Activated T-cell treated with anti-CD3 and anti-CD28 coated beads, Interleukin-2, amount 50 U/mL, for 48 hours (primary cell): ENCODE data around the gene S100A4.
"Not testable (repeated sequence)": the region's sequence is repeated elsewhere in the genome, so short reads cannot be mapped to it uniquely, and the experiment has no call there.

Experiments
- DNase-seq, 2 experiments: peaks; one replicate each; pipeline ENCODE4 v3.0.0-alpha.2; 2020

Gene S100A4

DNA sequence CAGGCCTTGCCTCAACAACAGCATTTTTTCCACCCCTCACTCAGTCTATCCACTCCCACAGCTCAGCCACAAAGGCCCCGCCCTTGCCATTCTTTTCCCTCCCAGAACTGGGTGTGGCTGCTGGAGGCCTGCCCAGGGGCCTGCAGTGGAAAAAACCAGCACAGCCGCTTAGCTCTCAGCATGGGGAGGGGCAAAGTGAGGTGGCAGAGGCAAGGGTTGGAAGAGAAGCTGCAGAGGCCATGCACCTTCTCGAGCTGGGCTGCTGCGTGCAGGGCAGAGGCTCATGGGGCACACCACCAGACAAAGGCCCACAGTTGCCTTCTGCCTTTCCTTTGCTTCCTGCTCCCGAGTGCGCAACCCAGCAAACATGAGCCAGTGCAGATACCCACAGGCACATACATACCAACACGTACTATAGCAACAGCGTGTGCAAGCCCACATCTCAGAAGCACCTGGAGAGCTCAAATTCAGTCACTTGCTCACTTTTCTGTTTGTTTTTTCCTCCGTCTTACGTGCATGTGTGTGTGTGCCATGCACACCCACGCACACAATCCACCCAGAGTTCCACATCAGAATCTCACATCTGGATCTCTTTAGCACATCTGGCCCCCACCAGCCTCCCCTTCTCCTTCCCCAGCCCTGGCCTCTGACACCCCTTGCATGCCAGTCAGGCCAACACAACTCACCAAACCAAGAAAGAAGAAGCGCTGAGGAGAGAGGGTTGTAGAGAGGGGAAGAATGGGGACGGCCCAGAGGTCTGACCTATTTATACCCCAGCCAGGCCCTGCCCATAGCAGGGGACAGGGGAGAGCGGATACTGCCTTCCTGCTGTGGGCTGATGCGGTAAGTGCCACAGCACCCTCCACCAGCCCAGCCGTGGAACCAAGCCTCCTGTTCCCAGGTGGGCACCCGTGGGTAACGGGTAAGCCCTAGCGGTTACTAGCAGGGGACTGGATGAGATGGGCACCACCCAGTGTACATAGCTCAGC lies at the start of gene S100A4:
TSS of gene S100A4 (minus strand) at position 740 of the 989 bp plus-strand sequence. CDS start 1,012 bp downstream, outside the sequence.
- DNase-seq, result peak; percentile 97 to 98

- no peak for DNase-seq
Measured at GRCh38 chr1:153592748-153593147, 47.1 kb upstream of the S100A4 start.

GRCh38 chr1:153588482-153588881 lies 42.9 kb upstream of the S100A4 start:
- DNase-seq, result no peak

GRCh38 chr1:153588033-153588432 lies 42.4 kb upstream of the S100A4 start:
- DNase-seq, result not testable (repeated sequence)

DNA sequence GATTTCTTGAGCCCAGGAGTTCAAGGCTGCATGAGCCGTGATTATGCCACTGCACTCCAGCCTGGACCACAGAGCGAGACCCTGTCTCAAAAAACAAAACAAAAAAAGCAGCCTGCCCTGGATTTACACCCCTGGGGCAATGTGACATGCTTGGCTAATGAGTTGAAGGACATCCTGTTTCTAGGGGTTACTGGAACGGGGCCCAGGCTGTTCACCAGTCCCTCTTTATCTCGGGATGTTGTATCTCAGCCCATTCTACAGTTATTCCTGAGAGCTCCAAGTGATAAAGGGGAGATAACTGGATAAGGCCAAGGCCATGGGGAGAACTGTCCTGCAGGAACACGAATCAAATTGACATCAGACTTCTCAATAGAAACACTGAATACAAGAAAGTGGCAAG lies 41.7 kb upstream of the S100A4 start:
- no peak for DNase-seq

DNA sequence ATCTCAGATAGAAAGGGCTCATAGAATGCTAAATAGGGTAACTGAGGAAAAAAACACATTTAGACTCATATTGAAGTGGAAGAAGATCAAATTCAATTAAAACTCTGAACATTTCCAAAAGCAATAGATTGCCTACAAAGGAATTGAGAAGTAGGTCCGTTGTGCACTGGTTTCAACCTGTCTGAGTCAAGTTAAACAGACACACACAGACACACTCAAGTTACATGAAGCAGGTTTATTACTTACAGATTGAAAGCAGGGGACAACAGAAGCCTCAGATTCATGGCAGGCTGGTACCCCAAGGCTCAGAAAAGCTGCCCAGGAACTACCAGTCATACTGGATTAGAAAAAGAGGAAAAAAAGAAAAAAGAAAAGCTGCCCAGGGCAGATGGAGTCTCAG lies 40.7 kb upstream of the S100A4 start:
- DNase-seq, result no peak

- DNase-seq, result no peak
Measured at GRCh38 chr1:153585006-153585405, 39.4 kb upstream of the S100A4 start.

DNA sequence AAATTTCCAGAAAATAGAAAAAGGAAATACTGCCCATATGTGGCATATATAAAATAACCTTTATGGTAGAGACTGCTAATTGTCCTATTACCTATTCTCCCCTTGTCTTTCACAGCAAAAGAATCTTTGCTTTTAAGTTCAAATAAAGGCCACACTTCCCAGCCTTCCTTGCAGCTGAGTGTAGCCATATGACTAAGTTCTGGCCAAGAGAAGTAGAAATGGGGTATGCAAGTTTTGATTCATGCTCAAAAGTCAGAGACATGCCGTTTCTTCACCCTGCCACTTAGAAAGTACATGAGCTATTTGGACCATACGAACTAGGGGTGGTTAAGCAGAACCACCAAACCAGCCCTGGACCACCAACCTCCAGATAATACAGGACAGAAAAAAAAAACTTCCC lies 38.4 kb upstream of the S100A4 start:
- DNase-seq, result no peak

GRCh38 chr1:153583514-153583913 lies 37.9 kb upstream of the S100A4 start:
- not testable (repeated sequence) for DNase-seq

GRCh38 chr1:153582836-153583235 lies 37.2 kb upstream of the S100A4 start:
- DNase-seq, result not testable (repeated sequence)

DNA sequence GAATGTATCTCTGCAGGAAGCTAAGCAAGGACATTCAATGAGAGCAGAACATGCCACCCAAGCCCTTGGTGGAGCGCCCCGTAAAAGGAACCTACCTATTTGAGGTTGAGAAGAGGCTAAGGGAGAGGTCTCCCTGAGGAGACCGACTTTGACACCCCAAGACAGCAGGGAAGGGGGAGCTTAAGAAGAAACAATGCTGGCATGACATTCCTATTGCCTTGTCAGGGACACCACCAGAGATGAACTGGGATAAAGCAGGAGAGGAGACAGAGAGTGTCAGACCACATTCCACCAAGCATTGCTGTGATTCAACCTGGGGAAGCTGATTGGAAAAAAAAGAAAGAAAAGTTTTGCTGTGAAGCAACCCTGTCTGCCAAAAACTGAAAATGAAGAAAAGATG lies 33.3 kb upstream of the S100A4 start:
- DNase-seq, result no peak

DNA sequence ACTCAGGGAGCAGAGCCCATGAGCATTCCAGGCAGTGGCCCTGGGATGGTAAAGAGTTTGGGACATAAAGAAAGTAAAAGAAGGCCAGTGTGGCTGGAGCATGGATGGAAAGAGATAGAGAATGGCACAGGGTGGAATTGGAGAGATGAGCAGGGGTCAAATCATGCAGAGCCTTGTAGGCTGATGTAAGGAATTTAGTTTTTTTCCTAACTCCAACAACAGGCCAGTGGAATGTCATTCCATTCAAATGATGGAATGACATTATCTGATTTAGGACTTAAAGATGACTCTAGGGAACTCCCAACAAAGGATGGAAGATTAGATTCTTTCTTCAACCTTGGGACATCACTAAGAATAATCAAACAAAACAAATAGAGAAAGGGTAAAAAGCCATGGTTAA lies 32.9 kb upstream of the S100A4 start:
- no peak for DNase-seq

DNA sequence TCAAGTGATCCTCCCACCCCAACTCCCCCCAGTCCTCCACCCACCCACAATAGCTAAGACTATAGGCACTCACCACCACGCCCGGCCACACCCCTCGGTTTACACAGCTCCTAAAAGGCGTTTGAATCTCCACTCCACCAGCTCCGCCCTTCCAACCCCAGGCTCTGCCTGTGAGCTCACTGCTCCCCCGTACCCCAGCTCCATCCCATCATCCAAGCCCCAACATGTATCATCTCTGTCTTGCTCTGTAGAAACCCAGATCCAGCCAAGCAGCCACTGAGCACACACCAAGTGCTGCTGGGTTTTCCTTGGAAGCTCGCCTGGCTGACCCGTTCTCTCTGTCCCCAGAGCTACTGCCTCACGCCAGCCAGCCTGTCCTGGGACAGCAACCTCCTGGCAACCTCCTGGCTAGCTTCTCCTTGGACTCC lies 32.0 kb upstream of the S100A4 start:
- no peak for DNase-seq

- no peak for DNase-seq
Measured at GRCh38 chr1:153577138-153577537, 31.5 kb upstream of the S100A4 start.

GRCh38 chr1:153575497-153575896 lies 29.9 kb upstream of the S100A4 start:
- not testable (repeated sequence) for DNase-seq

GRCh38 chr1:153575081-153575491 lies 29.5 kb upstream of the S100A4 start:
- DNase-seq, result not testable (repeated sequence)

- DNase-seq, result no peak
Measured at GRCh38 chr1:153573351-153573750, 27.7 kb upstream of the S100A4 start.

- peak; percentile 78 to 80 for DNase-seq
Measured at GRCh38 chr1:153572569-153573015, 27.0 kb upstream of the S100A4 start.

GRCh38 chr1:153571706-153572105 lies 26.1 kb upstream of the S100A4 start:
- DNase-seq, result no peak

DNA sequence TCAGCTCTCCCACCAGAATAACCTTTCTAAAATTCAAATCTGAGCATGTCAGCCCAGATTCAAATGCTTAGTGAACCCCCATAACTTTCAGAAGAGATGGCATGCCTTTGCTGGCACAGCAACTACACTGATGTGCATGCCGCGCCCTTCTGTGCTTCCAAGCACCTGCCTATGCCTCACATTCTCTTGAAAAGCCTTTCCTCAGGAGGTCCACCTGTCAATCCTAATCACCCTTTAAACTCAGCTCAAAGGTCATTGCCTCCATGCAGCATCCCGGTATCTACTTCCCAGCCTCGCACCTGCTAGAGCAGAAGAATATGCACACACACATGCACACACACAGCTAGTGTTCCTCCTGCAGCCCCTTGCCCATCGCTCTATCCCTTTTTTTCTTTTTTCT lies 25.3 kb upstream of the S100A4 start:
- no peak for DNase-seq

DNA sequence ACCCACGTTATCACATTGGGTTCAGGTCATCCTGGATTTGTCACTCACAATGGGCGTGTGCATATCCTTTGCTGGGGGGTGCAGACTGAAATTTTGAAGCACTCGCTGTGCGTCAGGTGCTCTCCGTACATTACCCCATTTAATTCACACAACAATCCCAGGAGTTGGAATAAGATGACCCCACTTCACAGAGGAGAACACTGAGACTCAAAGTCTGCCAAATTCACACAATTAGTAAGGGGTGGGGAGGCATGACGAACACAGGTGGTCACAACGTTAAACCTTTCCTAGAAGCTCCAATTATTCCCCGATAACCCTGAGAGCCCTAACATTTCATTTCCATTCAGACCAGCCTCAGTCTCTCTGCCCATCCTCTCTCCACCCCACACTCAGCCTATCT lies 23.9 kb upstream of the S100A4 start:
- DNase-seq, result no peak

DNA sequence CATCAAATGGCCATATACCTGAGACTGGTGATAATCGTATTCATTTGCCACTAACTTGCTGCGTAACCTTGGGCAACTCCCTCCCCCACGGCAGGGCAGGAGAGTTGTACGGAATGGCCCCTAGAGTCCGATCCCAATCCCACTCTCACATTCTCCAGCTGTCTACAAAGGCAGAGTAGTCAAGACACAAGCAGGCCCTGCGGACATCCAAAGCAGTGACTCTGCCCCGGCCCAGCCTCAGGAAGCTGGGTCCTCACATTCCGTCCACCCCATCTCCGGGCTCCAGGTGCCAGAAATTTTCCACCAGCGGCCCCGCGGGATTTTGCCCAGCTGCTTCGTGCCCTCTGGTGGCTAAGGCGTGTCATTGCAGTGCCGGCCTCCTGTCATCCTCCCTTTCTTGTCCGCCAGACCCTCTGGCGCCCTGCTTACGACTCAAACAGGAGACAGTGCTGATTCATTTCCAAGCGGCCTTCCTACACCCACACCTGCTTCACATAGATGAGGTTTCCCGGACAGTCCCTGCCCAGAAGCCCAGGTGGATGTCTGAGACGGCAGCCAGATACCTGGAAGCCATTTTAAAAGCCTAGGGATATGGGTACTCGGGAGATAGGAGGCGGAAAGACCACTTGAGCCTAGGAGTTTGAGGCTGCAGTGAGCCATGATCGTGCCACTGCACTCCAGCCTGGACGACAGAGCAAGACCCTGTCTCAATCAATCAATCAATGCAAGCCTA lies 22.9 kb upstream of the S100A4 start:
- peak; percentile 93 to 94 for DNase-seq

DNA sequence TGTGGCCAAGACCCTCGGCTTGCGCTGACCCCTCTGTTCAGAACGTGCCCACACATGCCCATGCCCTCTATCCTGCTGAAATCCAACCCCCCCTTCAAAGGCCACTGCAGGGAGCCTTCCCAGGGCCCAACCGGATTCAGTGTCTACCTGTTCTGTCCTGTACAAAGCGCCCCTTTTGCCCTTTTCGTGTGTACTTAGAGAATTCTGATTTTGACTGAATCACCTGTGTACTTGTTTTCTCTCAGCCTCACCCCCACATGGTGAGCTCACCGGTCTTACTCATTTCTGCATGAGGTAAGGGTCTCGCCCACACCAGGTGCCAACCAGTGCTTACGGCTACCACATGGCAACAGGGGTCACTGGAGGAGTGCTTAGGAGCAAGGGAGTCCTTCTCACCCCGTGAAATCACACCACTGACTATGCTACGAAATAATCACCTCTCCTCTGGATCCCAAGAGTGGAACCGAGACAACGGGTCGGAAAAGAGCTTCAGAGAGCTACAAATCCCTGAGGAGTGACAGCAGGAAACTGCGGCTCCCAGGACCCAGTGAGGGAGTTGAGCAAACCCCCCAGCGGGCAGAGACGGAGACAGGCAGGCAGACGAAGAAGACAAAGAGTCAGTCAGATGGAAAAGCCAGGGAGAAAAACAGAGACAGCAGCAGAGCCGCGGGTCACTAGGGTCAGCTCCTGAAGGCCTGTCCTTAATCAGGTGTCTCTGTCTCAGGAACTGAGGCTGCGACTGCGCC lies 22.2 kb upstream of the S100A4 start:
- DNase-seq, result peak; percentile 79 to 82
